H9 (cell line): ENCODE measurements around the gene NAV1. TPM values are rescaled to one million over a fixed set of nuclear protein-coding genes. Genes with fewer than 3 reads are reported as not detected.

Experiments
- DNase-seq: peaks from one replicate; pipeline ENCODE4 v3.0.0-alpha.2; 2017
- H2AFZ ChIP-seq: one replicate; pipeline ENCODE4 v1.6.1; 2013; ENCODE audit warnings: mild to moderate bottlenecking, low read length, control low read depth, moderate library complexity
- H2AK5ac ChIP-seq: 2 replicates; pipeline ENCODE4 v1.6.1; 2013; ENCODE audit warnings: low read length, control low read depth, mixed read lengths; ENCODE audit not compliant: insufficient read length
- H2BK120ac ChIP-seq: one replicate; pipeline ENCODE4 v1.6.1; 2013; ENCODE audit warnings: low read depth, mild to moderate bottlenecking, low read length, control low read depth, inconsistent platforms; ENCODE audit not compliant: poor library complexity, severe bottlenecking
- H2BK12ac ChIP-seq: 2 replicates; pipeline ENCODE4 v1.6.1; 2013; ENCODE audit warnings: low read length, control low read depth, mixed read lengths, low read depth; ENCODE audit not compliant: insufficient read length
- H2BK15ac ChIP-seq: 2 replicates; pipeline ENCODE4 v1.6.1; 2013; ENCODE audit warnings: low read depth, low read length, control low read depth
- H2BK20ac ChIP-seq: one replicate; pipeline ENCODE4 v1.6.1; 2013; ENCODE audit warnings: low read depth, mild to moderate bottlenecking, low read length, control low read depth, inconsistent platforms; ENCODE audit not compliant: poor library complexity, severe bottlenecking
- H2BK5ac ChIP-seq: 2 replicates; pipeline ENCODE4 v1.6.1; 2013; ENCODE audit warnings: low read length, control low read depth, mixed read lengths; ENCODE audit not compliant: insufficient read length
- H3K14ac ChIP-seq: 2 replicates; pipeline ENCODE4 v1.6.1; 2013; ENCODE audit warnings: low read length, control low read depth; ENCODE audit not compliant: insufficient read depth
- H3K18ac ChIP-seq: 2 replicates; pipeline ENCODE4 v1.6.1; 2013; ENCODE audit warnings: low read depth, mild to moderate bottlenecking, mixed read lengths, low read length, control low read depth; ENCODE audit not compliant: insufficient read length
- H3K23ac ChIP-seq: 2 replicates; pipeline ENCODE4 v1.6.1; 2013; ENCODE audit warnings: low read length, control low read depth, mixed read lengths, low read depth; ENCODE audit not compliant: insufficient read length
- H3K23me2 ChIP-seq: 2 replicates; pipeline ENCODE4 v1.6.1; 2013; ENCODE audit warnings: low read depth, mild to moderate bottlenecking, mixed read lengths, low read length, control low read depth; ENCODE audit not compliant: insufficient read length, poor library complexity, severe bottlenecking
- H3K27ac ChIP-seq: 2 replicates; pipeline ENCODE4 v1.5.1; 2013; ENCODE audit warnings: low read length, control low read depth, mixed read lengths, low read depth; ENCODE audit not compliant: insufficient read length
- H3K27me3 ChIP-seq: 2 replicates; pipeline ENCODE4 v1.6.1; 2013; ENCODE audit warnings: low read length, control low read depth, inconsistent platforms; ENCODE audit not compliant: insufficient read depth
- H3K4ac ChIP-seq: 2 replicates; pipeline ENCODE4 v1.6.1; 2013; ENCODE audit warnings: low read depth, mild to moderate bottlenecking, control low read depth, inconsistent platforms, low read length, moderate library complexity
- H3K4me1 ChIP-seq: 2 replicates; pipeline ENCODE4 v1.6.1; 2013; ENCODE audit warnings: low read length, control low read depth, inconsistent platforms; ENCODE audit not compliant: insufficient read depth
- H3K4me2 ChIP-seq: 2 replicates; pipeline ENCODE4 v1.6.1; 2013; ENCODE audit warnings: low read length, control low read depth, mixed read lengths; ENCODE audit not compliant: insufficient read length, insufficient read depth
- H3K56ac ChIP-seq: 2 replicates; pipeline ENCODE4 v1.6.1; 2013; ENCODE audit warnings: low read depth, mild to moderate bottlenecking, mixed read lengths, low read length, control low read depth; ENCODE audit not compliant: insufficient read length
- H3K79me1 ChIP-seq: 2 replicates; pipeline ENCODE4 v1.6.1; 2013; ENCODE audit warnings: low read depth, mild to moderate bottlenecking, moderate library complexity, low read length, control low read depth, inconsistent platforms; ENCODE audit not compliant: insufficient read depth, poor library complexity, severe bottlenecking
- H3K79me2 ChIP-seq: 2 replicates; pipeline ENCODE4 v1.6.1; 2013; ENCODE audit warnings: low read length, control low read depth, inconsistent platforms; ENCODE audit not compliant: insufficient read depth
- H3K9ac ChIP-seq: 2 replicates; pipeline ENCODE4 v1.6.1; 2013; ENCODE audit warnings: low read length, control low read depth, mixed read lengths; ENCODE audit not compliant: insufficient read length; ENCODE audit errors: extremely low read depth
- H3K9me3 ChIP-seq: one replicate; pipeline ENCODE4 v1.6.1; 2013; ENCODE audit warnings: low read depth, low read length, inconsistent platforms; ENCODE audit not compliant: control insufficient read depth
- H3T11ph ChIP-seq: one replicate; pipeline ENCODE4 v1.6.1; 2013; ENCODE audit warnings: mild to moderate bottlenecking, low read length, control low read depth, inconsistent platforms
- H4K20me1 ChIP-seq: one replicate; pipeline ENCODE4 v1.6.1; 2013; ENCODE audit not compliant: control insufficient read depth, insufficient read length, insufficient read depth
- H4K5ac ChIP-seq: 2 replicates; pipeline ENCODE4 v1.6.1; 2013; ENCODE audit warnings: low read depth, mild to moderate bottlenecking, mixed read lengths, low read length, control low read depth; ENCODE audit not compliant: insufficient read length
- H4K8ac ChIP-seq: replicated peaks from 2 replicates; pipeline ENCODE4 v1.6.1; 2013; ENCODE audit warnings: low read length, control low read depth, mixed read lengths, low read depth; ENCODE audit not compliant: insufficient read length
- H4K91ac ChIP-seq: 2 replicates; pipeline ENCODE4 v1.6.1; 2013; ENCODE audit warnings: low read depth, mild to moderate bottlenecking, moderate library complexity, mixed read lengths, low read length, control low read depth; ENCODE audit not compliant: insufficient read length
- H3K27ac Mint-ChIP-seq, 3 experiments: 2 replicates in 2 of 3; 3 replicates in 1 of 3; pipeline ENCODE4 v1.8.0; 2020 to 2021; ENCODE audit warnings: mixed read lengths in 3 of 3, mild to moderate bottlenecking in 1 of 3, moderate library complexity in 1 of 3
- H3K27me3 Mint-ChIP-seq: 2 replicates; pipeline ENCODE4 v1.8.0; 2021; ENCODE audit warnings: low read depth, mild to moderate bottlenecking, moderate library complexity, mixed read lengths
- H3K36me3 Mint-ChIP-seq, 3 experiments: 2 replicates in 2 of 3; 3 replicates in 1 of 3; pipeline ENCODE4 v1.8.0; 2020 to 2021; ENCODE audit warnings: low read depth in 3 of 3, mixed read lengths in 3 of 3; ENCODE audit not compliant: insufficient read depth in 1 of 3
- H3K4me1 Mint-ChIP-seq, 2 experiments: 2 replicates each; pipeline ENCODE4 v1.8.0; 2020; ENCODE audit warnings: mixed read lengths in 2 of 2
- H3K4me3 Mint-ChIP-seq, 2 experiments: 2 replicates in 1 of 2; 3 replicates in 1 of 2; pipeline ENCODE4 v1.8.0; 2020 to 2021; ENCODE audit warnings: mild to moderate bottlenecking in 2 of 2, mixed read lengths in 2 of 2, moderate library complexity in 1 of 2
- H3K9me3 Mint-ChIP-seq, 2 experiments: 2 replicates in 1 of 2; 3 replicates in 1 of 2; pipeline ENCODE4 v1.8.0; 2020; ENCODE audit warnings: mild to moderate bottlenecking in 2 of 2, mixed read lengths in 2 of 2, moderate library complexity in 1 of 2
- WGBS: extraction: QIAGEN DNeasy Blood & Tissue Kit; methylation state at CpG from one replicate; pipeline ENCODE4 v1.1.7; 2013; ENCODE audit warnings: missing lambda C conversion rate, low lambda C conversion rate, mixed read lengths; ENCODE audit not compliant: insufficient read length; ENCODE audit errors: extremely low coverage; 5-methylcytosine and 5-hydroxymethylcytosine counted together
- total RNA-seq: library from RNA; stranded (reverse); gene quantifications from 2 replicates; pipeline ENCODE4 v1.2.1, GENCODE V29; 2021
- TF ChIP-seq, protein P1 (sequence below): fragments of 200-600 bp; sonication (generic); conservative IDR thresholded peaks from 3 replicates; pipeline ENCODE4 v1.8.0; 2021; ENCODE audit warnings: antibody characterized with exemption, mild to moderate bottlenecking

NAV1 gene
- total RNA-seq, 1 experiment from 2014 or later = 20.5 TPM

DNA sequence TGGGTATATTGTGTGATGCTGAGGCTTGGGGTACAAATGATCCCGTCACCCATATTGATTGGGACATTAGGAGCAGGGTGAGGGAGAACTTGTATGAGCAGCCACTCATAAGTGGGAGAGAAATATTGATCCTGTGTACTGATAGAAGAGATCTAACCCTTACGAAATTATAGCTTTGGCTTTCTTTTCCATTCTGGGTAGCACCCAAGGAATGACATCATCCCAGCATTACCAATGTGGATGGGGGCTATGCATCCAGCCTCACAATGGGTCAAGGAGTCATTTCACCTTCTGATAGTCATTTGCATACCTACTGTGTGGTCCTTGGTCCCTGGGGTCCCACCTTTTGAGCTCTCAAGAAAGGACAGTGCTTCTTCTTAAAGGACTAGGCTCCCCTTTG, 1.9 kb upstream of the NAV1 start:
- Mint-ChIP-seq H3K36me3 (no peaks in the 10 kb centered on the region), H3K27ac (no peak overlapping the region; a peak in 1 of 7 replicates), H3K4me1 (peaks cover 17 to 36% of the 10 kb centered on the region in 2 experiments), H3K9me3 (no peaks in the 10 kb centered on the region; a peak in 1 of 5 replicates), H3K4me3 (no peak overlapping the region; a peak in 2 of 5 replicates), H3K27me3 (peaks cover 70% of the 10 kb centered on the region)
- no peak overlapping the region for H2AFZ ChIP-seq
- no peak for DNase-seq
- no peak overlapping the region for H4K5ac ChIP-seq
- H4K91ac ChIP-seq = no peak overlapping the region
- no peak overlapping the region for H2BK12ac ChIP-seq
- H3K56ac ChIP-seq = no peak overlapping the region
- H3K4me1 ChIP-seq = peaks cover 1% of the 10 kb centered on the region
- no peak overlapping the region for H4K8ac ChIP-seq
- peaks cover 7% of the 10 kb centered on the region; the same call in 1 of the 2 replicates for H3K27me3 ChIP-seq
- H3K23ac ChIP-seq = no peak overlapping the region
- peaks cover 23% of the 10 kb centered on the region for H3K23me2 ChIP-seq
- no peak overlapping the region for H3K4ac ChIP-seq
- no peak overlapping the region for H2AK5ac ChIP-seq
- WGBS = no CpG with 5 or more reads among the region's 2 CpGs
- H2BK20ac ChIP-seq = no peak overlapping the region
- no peak overlapping the region for H3K27ac ChIP-seq
- H3K79me2 ChIP-seq = no peaks in the 10 kb centered on the region
- no peak overlapping the region for H2BK15ac ChIP-seq
- H3K14ac ChIP-seq = no peak overlapping the region
- H2BK120ac ChIP-seq = no peak overlapping the region
- H3K79me1 ChIP-seq = no peaks in the 10 kb centered on the region
- H3K9me3 ChIP-seq = no peaks in the 10 kb centered on the region
- TF ChIP-seq, protein P1, sequence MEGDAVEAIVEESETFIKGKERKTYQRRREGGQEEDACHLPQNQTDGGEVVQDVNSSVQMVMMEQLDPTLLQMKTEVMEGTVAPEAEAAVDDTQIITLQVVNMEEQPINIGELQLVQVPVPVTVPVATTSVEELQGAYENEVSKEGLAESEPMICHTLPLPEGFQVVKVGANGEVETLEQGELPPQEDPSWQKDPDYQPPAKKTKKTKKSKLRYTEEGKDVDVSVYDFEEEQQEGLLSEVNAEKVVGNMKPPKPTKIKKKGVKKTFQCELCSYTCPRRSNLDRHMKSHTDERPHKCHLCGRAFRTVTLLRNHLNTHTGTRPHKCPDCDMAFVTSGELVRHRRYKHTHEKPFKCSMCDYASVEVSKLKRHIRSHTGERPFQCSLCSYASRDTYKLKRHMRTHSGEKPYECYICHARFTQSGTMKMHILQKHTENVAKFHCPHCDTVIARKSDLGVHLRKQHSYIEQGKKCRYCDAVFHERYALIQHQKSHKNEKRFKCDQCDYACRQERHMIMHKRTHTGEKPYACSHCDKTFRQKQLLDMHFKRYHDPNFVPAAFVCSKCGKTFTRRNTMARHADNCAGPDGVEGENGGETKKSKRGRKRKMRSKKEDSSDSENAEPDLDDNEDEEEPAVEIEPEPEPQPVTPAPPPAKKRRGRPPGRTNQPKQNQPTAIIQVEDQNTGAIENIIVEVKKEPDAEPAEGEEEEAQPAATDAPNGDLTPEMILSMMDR = no peak
- H2BK5ac ChIP-seq = no peak overlapping the region
- no peak overlapping the region for H3K4me2 ChIP-seq
- H4K20me1 ChIP-seq = no peaks in the 10 kb centered on the region
- no peak overlapping the region for H3K9ac ChIP-seq
- H3K18ac ChIP-seq = no peak overlapping the region
- H3T11ph ChIP-seq = no peak overlapping the region
